K562 (cell line): ENCODE measurements around the gene FAR2. TPM values are rescaled to one million over a fixed set of nuclear protein-coding genes. Genes with fewer than 3 reads are reported as not detected.

ENCODE experiments used
- ATAC-seq: fragments of 200-7000 bp; cut with Tn5 transposase; 3 replicates; pipeline ENCODE4 v1.9.1; 2020; ENCODE audit warnings: moderate library complexity
- BruUV-seq: library from RNA; stranded (reverse); fragments of 400-500 nt; replicated peaks from 2 replicates; lab custom pipeline; 2021; lab: Mats Ljungman, UMichigan
- CTCF ChIA-PET: fragments of 300-600 bp; formaldehyde crosslinking; extraction: SDS; loops from one replicate; lab custom pipeline; 2021; ENCODE audit warnings: low intra/inter-chr PET ratio; lab: Yijun Ruan, JAX
- POLR2A ChIA-PET: fragments of 300-600, 350-650 bp; sonication (Branson Sonifier 250); formaldehyde crosslinking; extraction: SDS; loops from one replicate; lab custom pipeline; 2021; ENCODE audit warnings: antibody characterized with exemption, inconsistent platforms; lab: Yijun Ruan, JAX
- DNase-seq, 4 experiments: peaks; one replicate each; pipeline versions ENCODE4 v3.0.0 to v3.0.0-alpha.2; 2011 to 2018; ENCODE audit warnings: low spot score in 3 of 4, mixed read lengths in 3 of 4; ENCODE audit errors: extremely low read depth in 1 of 4
- FAIRE-seq: peaks from 2 replicates; lab custom pipeline; 2011; peaks lifted over from hg19 to GRCh38; lab: Jason Lieb, UNC
- H2AFZ ChIP-seq: 2 replicates; pipeline ENCODE4 v1.6.0; 2011; ENCODE audit warnings: low read depth, low read length, control low read depth, inconsistent platforms
- H3K27ac ChIP-seq: fragments of 200-600 bp; 3 replicates; pipeline ENCODE4 v1.8.0; 2011; ENCODE audit warnings: low read depth, mild to moderate bottlenecking, control low read depth, inconsistent platforms, low read length, moderate library complexity, mixed read lengths; ENCODE audit errors: extremely low read depth
- H3K27me3 ChIP-seq, 2 experiments: fragments of 300-600 bp in 1 of 2; 2 replicates in 1 of 2; 3 replicates in 1 of 2; pipeline versions ENCODE4 v1.6.0 to v1.8.0; 2011; ENCODE audit warnings: inconsistent platforms in 2 of 2, low read length in 2 of 2, mild to moderate bottlenecking in 1 of 2, mixed read lengths in 1 of 2, moderate library complexity in 1 of 2; ENCODE audit not compliant: control insufficient read depth in 2 of 2, insufficient read depth in 2 of 2
- H3K36me3 ChIP-seq: fragments of 300-600 bp; 3 replicates; pipeline ENCODE4 v1.8.0; 2011; ENCODE audit warnings: mild to moderate bottlenecking, low read length, inconsistent platforms; ENCODE audit not compliant: control insufficient read depth, insufficient read depth
- H3K4me1 ChIP-seq, 2 experiments: fragments of 200-600 bp in 1 of 2; replicated peaks in 1 of 2; 2 replicates in 1 of 2; 3 replicates in 1 of 2; pipeline versions ENCODE4 v1.5.1 to v1.8.0; 2011; ENCODE audit warnings: inconsistent platforms in 2 of 2, low read length in 2 of 2, mild to moderate bottlenecking in 1 of 2, mixed read lengths in 1 of 2, moderate library complexity in 1 of 2; ENCODE audit not compliant: control insufficient read depth in 2 of 2, insufficient read depth in 2 of 2
- H3K4me2 ChIP-seq: 2 replicates; pipeline ENCODE4 v1.6.1; 2011; ENCODE audit warnings: low read length, control low read depth, inconsistent platforms, mixed read lengths; ENCODE audit not compliant: insufficient read depth
- H3K4me3 ChIP-seq: fragments of 200-600 bp; sonication (generic), shearing (Covaris generic); 2 replicates; pipeline ENCODE4 v1.5.1; 2016; ENCODE audit warnings: control low read depth, inconsistent platforms
- H3K79me2 ChIP-seq: fragments of 200-600 bp; 3 replicates; pipeline ENCODE4 v1.8.0; 2011; ENCODE audit warnings: low read length, inconsistent platforms; ENCODE audit not compliant: control insufficient read depth, insufficient read depth
- H3K9ac ChIP-seq, 2 experiments: 2 replicates each; pipeline versions ENCODE4 v1.6.0 to v1.6.1; 2011; ENCODE audit warnings: low read depth in 2 of 2, low read length in 2 of 2, control low read depth in 1 of 2, inconsistent platforms in 1 of 2, mild to moderate bottlenecking in 1 of 2, mixed read lengths in 1 of 2; ENCODE audit not compliant: insufficient read depth in 1 of 2
- H3K9me1 ChIP-seq: one replicate; pipeline ENCODE4 v1.6.0; 2011; ENCODE audit warnings: inconsistent platforms, mild to moderate bottlenecking, low read length, moderate library complexity; ENCODE audit not compliant: control insufficient read depth, insufficient read depth
- H3K9me3 ChIP-seq: replicated peaks from 2 replicates; pipeline ENCODE4 v1.5.1; 2011; ENCODE audit warnings: low read depth, low read length, inconsistent platforms; ENCODE audit not compliant: control insufficient read depth, insufficient read depth
- H4K20me1 ChIP-seq: replicated peaks from 2 replicates; pipeline ENCODE4 v1.6.1; 2011; ENCODE audit warnings: low read length, inconsistent platforms, mixed read lengths; ENCODE audit not compliant: control insufficient read depth, insufficient read depth
- KDM1A ChIP-seq, 2 experiments: fragments of 450-650 bp; IDR thresholded peaks; 2 replicates each; pipeline ENCODE4 v1.6.1; 2016; ENCODE audit warnings: mild to moderate bottlenecking in 2 of 2
- MAFG ChIP-seq: fragments of 450-650 bp; conservative IDR thresholded peaks from 2 replicates; pipeline ENCODE4 v1.6.1; 2016; ENCODE audit warnings: missing genetic modification characterization, missing compliant biosample characterization
- MNT ChIP-seq, 2 experiments: fragments of 450-650 bp; conservative IDR thresholded peaks; 2 replicates each; pipeline ENCODE4 v1.6.1; 2017; ENCODE audit warnings: mild to moderate bottlenecking in 2 of 2, moderate library complexity in 2 of 2
- MYBL2 ChIP-seq, 2 experiments: fragments of 450-650 bp in 1 of 2; sonication (generic) in 1 of 2; formaldehyde crosslinking in 1 of 2; IDR thresholded peaks; 2 replicates each; pipeline versions ENCODE4 v1.6.1 to v1.8.1; 2017 to 2022; ENCODE audit warnings: borderline replicate concordance in 1 of 2, inconsistent platforms in 1 of 2, low read depth in 1 of 2, mild to moderate bottlenecking in 1 of 2, missing genetic modification reagents in 1 of 2, moderate library complexity in 1 of 2
- NFE2L1 ChIP-seq: fragments of 450-650 bp; IDR thresholded peaks from 2 replicates; pipeline ENCODE4 v1.6.1; 2016; ENCODE audit warnings: missing genetic modification characterization, low read depth, mild to moderate bottlenecking, missing compliant biosample characterization, moderate library complexity, borderline replicate concordance
- RFX5 ChIP-seq: IDR thresholded peaks from 2 replicates; pipeline ENCODE4 v1.6.1; 2011; ENCODE audit warnings: low read depth, mild to moderate bottlenecking, improper control_type of control experiment, low read length
- SP1 ChIP-seq: sonication (generic); formaldehyde crosslinking; IDR thresholded peaks from 2 replicates; pipeline ENCODE4 v1.8.1; 2022; ENCODE audit warnings: mild to moderate bottlenecking, missing genetic modification reagents
- THAP7 ChIP-seq: fragments of 250-450 bp; sonication (Bioruptor Pico); IDR thresholded peaks from 2 replicates; pipeline ENCODE4 v1.5.0; 2021
- ZNF3 ChIP-seq: fragments of 250-450 bp; sonication (Bioruptor Pico); IDR thresholded peaks from 2 replicates; pipeline ENCODE4 v1.5.0; 2021; ENCODE audit warnings: mild to moderate bottlenecking, moderate library complexity
- WGBS: fragments of 100-300 bp; shearing (Covaris generic); methylation state at CpG from one replicate; pipeline ENCODE4 v1.1.6; 2016; ENCODE audit warnings: low coverage, mixed read lengths; ENCODE audit not compliant: insufficient coverage; ENCODE audit errors: missing lambda C conversion rate; 5-methylcytosine and 5-hydroxymethylcytosine counted together
- in situ Hi-C: fragments of 300-500 bp; cut with MboI; formaldehyde crosslinking; loops from 4 replicates; pipeline ENCODE4 v1.15.0; 2018; ENCODE audit warnings: inconsistent platforms, mixed read lengths
- intact Hi-C: fragments of 100-400 bp; cut with micrococcal nuclease; formaldehyde crosslinking; loops from 2 replicates; pipeline ENCODE4 v1.14.2; 2022
- polyA plus RNA-seq, 8 experiments: library from polyadenylated mRNA; depleted of rRNA in 4 of 8; stranded (reverse) in 5 of 8; unstranded in 3 of 8; fragments of >200 nt; fragmentation: Nextera tagmentation in 2 of 8; fragmentation: Illumina TruSeq in 1 of 8; extraction: Ambion mirVana in 2 of 8; extraction: Trizol in 1 of 8; gene quantifications; 2 replicates each; pipeline versions ENCODE4 v1.2.1 to v1.2.3, GENCODE V29; 2011 to 2014; ENCODE audit warnings: inconsistent platforms in 1 of 8, missing spikeins in 1 of 8
- total RNA-seq, 7 experiments: library from RNA; depleted of rRNA in 6 of 7; stranded (reverse); fragments of >200 nt in 6 of 7; fragmentation: Illumina TruSeq in 2 of 7; extraction: Trizol in 2 of 7; gene quantifications; 2 replicates each; pipeline versions ENCODE4 v1.2.1 to v1.2.3, GENCODE V29; 2011 to 2021; ENCODE audit warnings: low replicate concordance in 1 of 7
- TF ChIP-seq, protein P1 (sequence below): fragments of 450-650 bp; IDR thresholded peaks from 2 replicates; pipeline ENCODE4 v1.6.1; 2016; ENCODE audit warnings: mild to moderate bottlenecking

The FAR2 gene
- total and polyA plus RNA-seq, 9 of the 15 experiments (the other 6 are each of a cell fraction or from before 2014, with no cell fraction given) = 5.0 to 13.4 (median 8.5) TPM

- no peaks in the 10 kb centered on the region for H4K20me1 ChIP-seq
- 65% methylated on average over 1 of the region's 1 CpG for WGBS
- DNase-seq (no peak), ATAC-seq (no peak), FAIRE-seq (no peak)
- H3K79me2 ChIP-seq = no peaks in the 10 kb centered on the region
- no TSS peak for BruUV-seq
- ChIA-PET POLR2A (interaction anchor here (0.7 to 1.1 kb wide), 3 partner anchors 12 to 52 kb away, joined by 3 to 4 read pairs (median 4); partner anchors contain the start of gene ERGIC2), CTCF (no interaction called here)
- no peaks in the 10 kb centered on the region for H3K9me3 ChIP-seq
- H3K27ac ChIP-seq = no peak overlapping the region
- intact Hi-C loops (no loop called here), in situ Hi-C loops (no loop called here)
- H3K36me3 ChIP-seq = no peaks in the 10 kb centered on the region
- no peaks in the 10 kb centered on the region for H3K4me1 ChIP-seq
- no peak overlapping the region for H3K4me2 ChIP-seq
- no peak overlapping the region for H2AFZ ChIP-seq
- H3K9me1 ChIP-seq = no peaks in the 10 kb centered on the region
- no peak overlapping the region for H3K9ac ChIP-seq
- H3K4me3 ChIP-seq = no peak overlapping the region
- TF ChIP-seq NFE2L1 (tag) (peak; percentile 31; the same call in 1 of the 2 replicates), MAFG (tag) (peak; percentile 53), MNT (conservative IDR thresholded peaks at IDR 0.05) (no peak)
- H3K27me3 ChIP-seq = no peaks in the 10 kb centered on the region
These were observed 180.3 kb downstream of the FAR2 start for GRCh38 chr12:29329411-29329810.

DNA sequence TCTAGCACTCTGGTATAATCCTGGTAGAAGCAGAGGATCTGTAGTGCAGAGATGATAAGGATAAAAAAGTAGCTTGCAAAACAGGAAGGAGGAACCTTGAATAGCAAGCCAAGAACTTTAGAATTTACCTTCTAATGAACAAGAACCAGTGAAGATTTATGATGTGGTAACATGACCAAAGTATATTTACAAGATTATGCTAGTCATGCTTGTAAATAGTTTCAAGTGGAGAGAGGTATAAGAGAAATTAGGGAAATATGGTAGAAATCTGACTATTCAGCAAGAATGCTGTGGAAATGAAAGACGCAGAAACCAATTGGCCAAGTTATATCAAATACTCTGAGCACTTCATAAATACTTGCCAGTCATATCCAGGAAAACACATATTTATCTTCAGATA, 184.1 kb downstream of the FAR2 start:
- ChIA-PET POLR2A (no interaction called here), CTCF (no interaction called here)
- no peak overlapping the region for H2AFZ ChIP-seq
- H4K20me1 ChIP-seq = no peaks in the 10 kb centered on the region
- no peak overlapping the region for H3K9ac ChIP-seq
- no peak overlapping the region for H3K4me2 ChIP-seq
- intact Hi-C loops (no loop called here), in situ Hi-C loops (no loop called here)
- no peak overlapping the region for H3K27ac ChIP-seq
- ATAC-seq (no peak), DNase-seq (no peak), FAIRE-seq (no peak)
- H3K9me3 ChIP-seq = no peaks in the 10 kb centered on the region
- H3K79me2 ChIP-seq = no peaks in the 10 kb centered on the region
- no peak overlapping the region for H3K4me3 ChIP-seq
- no peaks in the 10 kb centered on the region for H3K4me1 ChIP-seq
- no peaks in the 10 kb centered on the region for H3K9me1 ChIP-seq
- no peaks in the 10 kb centered on the region for H3K36me3 ChIP-seq
- H3K27me3 ChIP-seq = no peaks in the 10 kb centered on the region
- WGBS = 0% methylated on average over 1 of the region's 1 CpG
- no TSS peak for BruUV-seq
- TF ChIP-seq ZNF3 (CRISPR knock-in tag) (no peak), KDM1A (IDR thresholded peaks at IDR 0.05) (no peak), THAP7 (CRISPR knock-in tag) (no peak), RFX5 (no peak), MYBL2 (IDR thresholded peaks at IDR 0.05; ENCODE audit: low read depth) (no peak), MYBL2 (CRISPR knock-in tag; IDR thresholded peaks at IDR 0.05; ENCODE audit: borderline replicate concordance) (no peak), SP1 (CRISPR knock-in tag) (no peak)
- TF ChIP-seq, protein P1, sequence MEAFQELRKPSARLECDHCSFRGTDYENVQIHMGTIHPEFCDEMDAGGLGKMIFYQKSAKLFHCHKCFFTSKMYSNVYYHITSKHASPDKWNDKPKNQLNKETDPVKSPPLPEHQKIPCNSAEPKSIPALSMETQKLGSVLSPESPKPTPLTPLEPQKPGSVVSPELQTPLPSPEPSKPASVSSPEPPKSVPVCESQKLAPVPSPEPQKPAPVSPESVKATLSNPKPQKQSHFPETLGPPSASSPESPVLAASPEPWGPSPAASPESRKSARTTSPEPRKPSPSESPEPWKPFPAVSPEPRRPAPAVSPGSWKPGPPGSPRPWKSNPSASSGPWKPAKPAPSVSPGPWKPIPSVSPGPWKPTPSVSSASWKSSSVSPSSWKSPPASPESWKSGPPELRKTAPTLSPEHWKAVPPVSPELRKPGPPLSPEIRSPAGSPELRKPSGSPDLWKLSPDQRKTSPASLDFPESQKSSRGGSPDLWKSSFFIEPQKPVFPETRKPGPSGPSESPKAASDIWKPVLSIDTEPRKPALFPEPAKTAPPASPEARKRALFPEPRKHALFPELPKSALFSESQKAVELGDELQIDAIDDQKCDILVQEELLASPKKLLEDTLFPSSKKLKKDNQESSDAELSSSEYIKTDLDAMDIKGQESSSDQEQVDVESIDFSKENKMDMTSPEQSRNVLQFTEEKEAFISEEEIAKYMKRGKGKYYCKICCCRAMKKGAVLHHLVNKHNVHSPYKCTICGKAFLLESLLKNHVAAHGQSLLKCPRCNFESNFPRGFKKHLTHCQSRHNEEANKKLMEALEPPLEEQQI = no peak
